ENCODE measurements around the gene COL9A3. TPM values are rescaled to one million over a fixed set of nuclear protein-coding genes. Genes with fewer than 3 reads are reported as not detected.
A peak's percentile ranks its signal among the peaks of the same experiment; 100 is the strongest.

COL9A3 gene
- total RNA-seq, 1 donor from 2014 or later, result 1.1 TPM

GRCh38 chr20:62795023-62795761 lies 21.7 kb upstream of the COL9A3 start:
- Histone ChIP-seq H3K27me3 (no peaks in the 10 kb centered on the region), H3K9me3 (no peaks in the 10 kb centered on the region), H3K27ac (peak overlapping the region; percentile 89), H3K36me3 (peaks cover 14% of the 10 kb centered on the region), H3K4me3 (peak overlapping the region; percentile 70), H3K4me1 (peaks cover 17% of the 10 kb centered on the region)
- intact Hi-C loops (cut with DNase I), result no loop called here
- peak; percentile 80 for DNase-seq
- TF ChIP-seq CTCF (IDR thresholded peaks at IDR 0.05), result no peak
- ATAC-seq, result no peak

GRCh38 chr20:62796699-62797491 lies 20.0 kb upstream of the COL9A3 start:
- no peak for TF ChIP-seq CTCF (IDR thresholded peaks at IDR 0.05)
- intact Hi-C loops (cut with DNase I), result no loop called here
- peaks cover 13% of the 10 kb centered on the region for H3K4me1 ChIP-seq
- ATAC-seq (peak; percentile 22), DNase-seq (no peak)
- no peaks in the 10 kb centered on the region for H3K27me3 ChIP-seq
- peak overlapping the region; percentile 76 for H3K27ac ChIP-seq
- H3K36me3 ChIP-seq, result peaks cover 25% of the 10 kb centered on the region
- H3K9me3 ChIP-seq, result no peaks in the 10 kb centered on the region
- peak overlapping the region; percentile 70 for H3K4me3 ChIP-seq

GRCh38 chr20:62797671-62798532 lies 18.9 kb upstream of the COL9A3 start:
- intact Hi-C loops (cut with DNase I), result no loop called here
- ATAC-seq (no peak), DNase-seq (no peak)
- Histone ChIP-seq H3K27me3 (no peaks in the 10 kb centered on the region), H3K4me1 (peaks cover 13% of the 10 kb centered on the region), H3K9me3 (no peaks in the 10 kb centered on the region), H3K4me3 (no peak overlapping the region), H3K36me3 (peaks cover 25% of the 10 kb centered on the region), H3K27ac (no peak overlapping the region)
- no peak for TF ChIP-seq CTCF (IDR thresholded peaks at IDR 0.05)

- Histone ChIP-seq H3K36me3 (peaks cover 25% of the 10 kb centered on the region), H3K4me3 (no peak overlapping the region), H3K27me3 (no peaks in the 10 kb centered on the region), H3K9me3 (no peaks in the 10 kb centered on the region), H3K27ac (no peak overlapping the region), H3K4me1 (peaks cover 6% of the 10 kb centered on the region)
- ATAC-seq (no peak), DNase-seq (no peak)
- intact Hi-C loops (cut with DNase I), result no loop called here
- TF ChIP-seq CTCF (IDR thresholded peaks at IDR 0.05), result no peak
Measured at GRCh38 chr20:62799036-62799435, 17.8 kb upstream of the COL9A3 start.

GRCh38 chr20:62799459-62799858 lies 17.4 kb upstream of the COL9A3 start:
- intact Hi-C loops (cut with DNase I), result no loop called here
- no peaks in the 10 kb centered on the region for H3K27me3 ChIP-seq
- peaks cover 25% of the 10 kb centered on the region for H3K36me3 ChIP-seq
- H3K4me1 ChIP-seq, result peaks cover 6% of the 10 kb centered on the region
- no peak overlapping the region for H3K4me3 ChIP-seq
- ATAC-seq (no peak), DNase-seq (no peak)
- H3K9me3 ChIP-seq, result no peaks in the 10 kb centered on the region
- H3K27ac ChIP-seq, result no peak overlapping the region
- TF ChIP-seq CTCF (IDR thresholded peaks at IDR 0.05), result no peak
